Measurements from ENCODE around the gene SLC4A4.

DNA sequence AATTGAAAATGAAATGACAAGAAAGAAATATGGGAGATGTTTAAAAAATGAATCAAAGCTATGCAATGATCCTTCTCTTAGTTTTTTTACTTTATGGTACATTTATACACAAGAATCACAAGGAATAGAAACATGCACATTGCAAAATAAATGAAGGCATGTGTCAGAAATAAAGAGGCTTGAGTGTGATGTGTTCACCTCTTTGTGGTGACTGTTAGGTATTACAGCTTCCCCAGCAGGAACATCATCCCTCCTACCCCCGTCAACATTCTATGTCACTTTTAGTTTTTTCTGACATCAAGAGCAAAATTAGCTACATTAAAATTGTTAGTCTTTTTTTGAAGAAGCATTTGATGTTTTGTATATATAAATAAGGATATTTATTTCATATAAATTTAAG, 214.8 kb downstream of the SLC4A4 start:
- TF ChIP-seq, protein P1, sequence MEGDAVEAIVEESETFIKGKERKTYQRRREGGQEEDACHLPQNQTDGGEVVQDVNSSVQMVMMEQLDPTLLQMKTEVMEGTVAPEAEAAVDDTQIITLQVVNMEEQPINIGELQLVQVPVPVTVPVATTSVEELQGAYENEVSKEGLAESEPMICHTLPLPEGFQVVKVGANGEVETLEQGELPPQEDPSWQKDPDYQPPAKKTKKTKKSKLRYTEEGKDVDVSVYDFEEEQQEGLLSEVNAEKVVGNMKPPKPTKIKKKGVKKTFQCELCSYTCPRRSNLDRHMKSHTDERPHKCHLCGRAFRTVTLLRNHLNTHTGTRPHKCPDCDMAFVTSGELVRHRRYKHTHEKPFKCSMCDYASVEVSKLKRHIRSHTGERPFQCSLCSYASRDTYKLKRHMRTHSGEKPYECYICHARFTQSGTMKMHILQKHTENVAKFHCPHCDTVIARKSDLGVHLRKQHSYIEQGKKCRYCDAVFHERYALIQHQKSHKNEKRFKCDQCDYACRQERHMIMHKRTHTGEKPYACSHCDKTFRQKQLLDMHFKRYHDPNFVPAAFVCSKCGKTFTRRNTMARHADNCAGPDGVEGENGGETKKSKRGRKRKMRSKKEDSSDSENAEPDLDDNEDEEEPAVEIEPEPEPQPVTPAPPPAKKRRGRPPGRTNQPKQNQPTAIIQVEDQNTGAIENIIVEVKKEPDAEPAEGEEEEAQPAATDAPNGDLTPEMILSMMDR (IDR thresholded peaks at IDR 0.05 in 4 of 5, conservative IDR thresholded peaks at IDR 0.05 in 1 of 5): peak in 4 of 5 experiments; percentile 42 to 54 (median 52)
- TF ChIP-seq POLR2A (IDR thresholded peaks at IDR 0.05): no peak

Measured in gastrocnemius medialis (tissue), 4 donors.